Parathyroid adenoma (tissue), 2 donors: Measurements from ENCODE around the gene TRIM64.
"Not testable (repeated sequence)": the region's sequence is repeated elsewhere in the genome, so short reads cannot be mapped to it uniquely, and the experiment has no call there.

Experiments used
- H2AFZ ChIP-seq: fragments of 300-600 bp; sonication (generic); one replicate; pipeline ENCODE4 v1.7.0; 2017; ENCODE audit warnings: antibody characterized with exemption, mild to moderate bottlenecking
- H3K27ac ChIP-seq: fragments of 300-600 bp; sonication (generic); one replicate; pipeline ENCODE4 v1.7.0; 2017
- H3K27me3 ChIP-seq: fragments of 300-600 bp; sonication (generic); one replicate; pipeline ENCODE4 v1.7.0; 2017; ENCODE audit warnings: low read length; ENCODE audit not compliant: control insufficient read depth, insufficient read depth
- H3K36me3 ChIP-seq: fragments of 300-600 bp; sonication (generic); one replicate; pipeline ENCODE4 v1.7.0; 2017; ENCODE audit warnings: low read length; ENCODE audit not compliant: control insufficient read depth, insufficient read depth
- H3K4me1 ChIP-seq: fragments of 300-600 bp; sonication (generic); one replicate; pipeline ENCODE4 v1.7.0; 2017; ENCODE audit warnings: control low read depth
- H3K4me2 ChIP-seq: fragments of 300-600 bp; sonication (generic); one replicate; pipeline ENCODE4 v1.7.0; 2017; ENCODE audit warnings: low read length
- H3K4me3 ChIP-seq: fragments of 300-600 bp; sonication (generic); one replicate; pipeline ENCODE4 v1.7.0; 2017; ENCODE audit warnings: low read depth, low read length
- H3K79me2 ChIP-seq: fragments of 300-600 bp; sonication (generic); one replicate; pipeline ENCODE4 v1.7.0; 2017; ENCODE audit warnings: control low read depth
- H3K9ac ChIP-seq: fragments of 300-600 bp; sonication (generic); one replicate; pipeline ENCODE4 v1.7.0; 2017; ENCODE audit warnings: mild to moderate bottlenecking
- H3K9me3 ChIP-seq: fragments of 300-600 bp; sonication (generic); one replicate; pipeline ENCODE4 v1.7.0; 2017; ENCODE audit warnings: low read length; ENCODE audit not compliant: control insufficient read depth
- TF ChIP-seq, protein P1 (sequence below): fragments of 300-600 bp; sonication (generic); IDR thresholded peaks from one replicate; pipeline ENCODE4 v1.7.0; 2017; ENCODE audit warnings: antibody characterized with exemption, mild to moderate bottlenecking
- donor health status: primary hyperparathyroidism.

TRIM64 gene, protein sequence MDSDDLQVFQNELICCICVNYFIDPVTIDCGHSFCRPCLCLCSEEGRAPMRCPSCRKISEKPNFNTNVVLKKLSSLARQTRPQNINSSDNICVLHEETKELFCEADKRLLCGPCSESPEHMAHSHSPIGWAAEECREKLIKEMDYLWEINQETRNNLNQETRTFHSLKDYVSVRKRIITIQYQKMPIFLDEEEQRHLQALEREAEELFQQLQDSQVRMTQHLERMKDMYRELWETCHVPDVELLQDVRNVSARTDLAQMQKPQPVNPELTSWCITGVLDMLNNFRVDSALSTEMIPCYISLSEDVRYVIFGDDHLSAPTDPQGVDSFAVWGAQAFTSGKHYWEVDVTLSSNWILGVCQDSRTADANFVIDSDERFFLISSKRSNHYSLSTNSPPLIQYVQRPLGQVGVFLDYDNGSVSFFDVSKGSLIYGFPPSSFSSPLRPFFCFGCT

DNA sequence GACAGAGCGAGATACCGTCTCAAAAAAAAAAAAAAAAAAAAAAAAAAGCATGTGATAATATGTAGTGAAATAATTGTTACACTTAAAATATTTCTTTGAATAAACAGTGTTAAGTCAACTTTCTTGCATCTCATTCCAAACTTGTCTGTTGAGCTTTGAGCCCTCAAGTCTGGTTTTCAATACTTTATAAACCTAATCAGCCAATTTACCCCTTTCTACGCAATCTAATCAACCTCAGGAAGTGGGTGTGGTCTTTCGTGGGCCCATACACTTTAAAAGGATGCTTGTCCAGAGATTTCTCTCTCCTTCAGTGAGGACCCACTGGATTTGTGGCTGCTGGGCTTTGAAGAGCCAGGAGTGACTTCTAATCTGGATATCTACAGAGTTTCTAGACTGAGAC lies at the start of gene TRIM64:
TSS of gene TRIM64 (plus strand) at position 301 of the 400 bp plus-strand sequence. CDS start 2,467 bp downstream, outside the sequence.
- not testable (repeated sequence) for H3K4me2 ChIP-seq, H3K27ac ChIP-seq, H3K9me3 ChIP-seq, H3K36me3 ChIP-seq, H3K27me3 ChIP-seq, H3K4me1 ChIP-seq, H3K79me2 ChIP-seq, H3K9ac ChIP-seq, H2AFZ ChIP-seq, H3K4me3 ChIP-seq

DNA sequence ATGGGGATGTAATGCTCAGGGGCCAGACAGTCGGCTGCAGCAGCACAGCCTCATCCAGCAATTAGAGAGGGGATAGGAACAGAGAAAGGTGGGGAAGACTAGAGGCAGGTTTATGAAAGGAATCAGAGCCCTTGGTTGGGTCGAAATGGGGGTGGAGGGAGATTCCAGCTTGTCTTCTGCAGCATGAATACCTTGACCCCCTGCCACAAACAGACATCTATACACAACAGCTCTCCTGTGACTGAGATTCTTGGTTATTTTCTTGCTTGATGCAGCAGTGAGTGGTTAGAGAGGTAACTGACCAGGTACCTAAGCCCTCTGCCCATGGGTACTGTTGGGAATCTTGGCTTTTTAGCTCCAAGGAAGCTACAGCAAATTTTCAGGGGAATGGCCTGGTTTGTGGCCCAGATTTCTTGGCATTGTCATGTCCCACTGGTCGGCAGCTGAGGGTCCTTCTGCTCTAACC lies 43.6 kb upstream of the TRIM64 start, which contains the start of gene TRIM49D1:
TSS of gene TRIM49D1 (minus strand) at position 51 of the 466 bp plus-strand sequence. CDS start 4,535 bp downstream, outside the sequence.
- H3K27me3 ChIP-seq, result no peaks in the 10 kb centered on the region
- no peak within 1 kb of the TSS for H3K4me3 ChIP-seq
- no peak within 1 kb of the TSS for H3K4me2 ChIP-seq
- H3K9me3 ChIP-seq, result no peaks in the 10 kb centered on the region
- no peaks in the 10 kb centered on the region for H3K79me2 ChIP-seq
- no peak within 1 kb of the TSS for H3K27ac ChIP-seq
- no peak within 1 kb of the TSS for H3K9ac ChIP-seq
- TF ChIP-seq, protein P1, sequence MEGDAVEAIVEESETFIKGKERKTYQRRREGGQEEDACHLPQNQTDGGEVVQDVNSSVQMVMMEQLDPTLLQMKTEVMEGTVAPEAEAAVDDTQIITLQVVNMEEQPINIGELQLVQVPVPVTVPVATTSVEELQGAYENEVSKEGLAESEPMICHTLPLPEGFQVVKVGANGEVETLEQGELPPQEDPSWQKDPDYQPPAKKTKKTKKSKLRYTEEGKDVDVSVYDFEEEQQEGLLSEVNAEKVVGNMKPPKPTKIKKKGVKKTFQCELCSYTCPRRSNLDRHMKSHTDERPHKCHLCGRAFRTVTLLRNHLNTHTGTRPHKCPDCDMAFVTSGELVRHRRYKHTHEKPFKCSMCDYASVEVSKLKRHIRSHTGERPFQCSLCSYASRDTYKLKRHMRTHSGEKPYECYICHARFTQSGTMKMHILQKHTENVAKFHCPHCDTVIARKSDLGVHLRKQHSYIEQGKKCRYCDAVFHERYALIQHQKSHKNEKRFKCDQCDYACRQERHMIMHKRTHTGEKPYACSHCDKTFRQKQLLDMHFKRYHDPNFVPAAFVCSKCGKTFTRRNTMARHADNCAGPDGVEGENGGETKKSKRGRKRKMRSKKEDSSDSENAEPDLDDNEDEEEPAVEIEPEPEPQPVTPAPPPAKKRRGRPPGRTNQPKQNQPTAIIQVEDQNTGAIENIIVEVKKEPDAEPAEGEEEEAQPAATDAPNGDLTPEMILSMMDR, result no peak
- no peaks in the 10 kb centered on the region for H3K4me1 ChIP-seq
- H3K36me3 ChIP-seq, result no peaks in the 10 kb centered on the region
- no peak within 1 kb of the TSS for H2AFZ ChIP-seq

DNA sequence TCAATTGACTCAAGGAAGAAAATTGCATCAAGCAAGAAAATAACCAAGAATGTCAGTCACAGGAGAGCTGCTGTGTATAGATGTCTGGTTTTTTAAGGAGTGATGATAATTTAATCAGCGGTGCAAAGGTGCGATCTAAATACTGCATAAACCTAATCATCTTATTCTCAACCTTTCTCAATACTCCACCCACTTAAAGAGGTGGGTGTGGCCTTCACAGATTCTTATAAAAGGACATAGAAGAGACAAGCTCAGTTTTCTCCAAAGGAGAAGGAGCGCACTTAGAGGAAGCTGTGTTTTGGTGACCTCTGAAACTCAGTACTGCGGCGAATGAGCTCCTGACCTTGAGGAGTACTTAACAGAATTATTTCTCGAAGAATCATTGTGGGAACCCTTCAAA lies 42.1 kb upstream of the TRIM64 start, which contains the start of gene TRIM49D2:
TSS of gene TRIM49D2 (plus strand) at position 301 of the 400 bp plus-strand sequence. CDS start 2,698 bp downstream, outside the sequence.
- H3K27ac ChIP-seq, H3K9me3 ChIP-seq, H3K4me3 ChIP-seq, H2AFZ ChIP-seq, H3K79me2 ChIP-seq, H3K9ac ChIP-seq, H3K27me3 ChIP-seq, H3K4me2 ChIP-seq, H3K4me1 ChIP-seq, H3K36me3 ChIP-seq: not testable (repeated sequence)

DNA sequence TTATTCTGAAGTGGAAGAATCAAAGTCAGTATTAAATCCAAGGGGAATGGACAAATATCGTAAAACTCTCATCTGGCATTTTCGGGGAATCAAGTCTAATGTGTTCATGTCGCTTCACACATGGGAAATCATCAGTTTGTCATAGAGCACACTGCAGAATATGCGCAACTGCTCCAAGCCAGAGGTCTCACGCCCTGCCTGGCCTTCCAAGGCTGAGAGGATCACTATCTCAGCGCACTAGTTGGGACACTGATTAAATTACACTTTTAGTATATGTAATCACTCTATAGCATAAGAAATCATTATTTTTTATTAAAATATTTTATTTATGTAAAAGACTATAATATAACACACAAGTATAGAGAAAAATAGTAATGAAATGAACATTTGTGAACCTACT lies 5.0 kb upstream of the TRIM64 start:
- H3K4me2 ChIP-seq, H3K4me1 ChIP-seq, H2AFZ ChIP-seq, H3K79me2 ChIP-seq, H3K9me3 ChIP-seq, H3K27me3 ChIP-seq, H3K9ac ChIP-seq, H3K27ac ChIP-seq, H3K36me3 ChIP-seq, H3K4me3 ChIP-seq: not testable (repeated sequence)
